Measurements from ENCODE around the gene NKX3-2.

DNA sequence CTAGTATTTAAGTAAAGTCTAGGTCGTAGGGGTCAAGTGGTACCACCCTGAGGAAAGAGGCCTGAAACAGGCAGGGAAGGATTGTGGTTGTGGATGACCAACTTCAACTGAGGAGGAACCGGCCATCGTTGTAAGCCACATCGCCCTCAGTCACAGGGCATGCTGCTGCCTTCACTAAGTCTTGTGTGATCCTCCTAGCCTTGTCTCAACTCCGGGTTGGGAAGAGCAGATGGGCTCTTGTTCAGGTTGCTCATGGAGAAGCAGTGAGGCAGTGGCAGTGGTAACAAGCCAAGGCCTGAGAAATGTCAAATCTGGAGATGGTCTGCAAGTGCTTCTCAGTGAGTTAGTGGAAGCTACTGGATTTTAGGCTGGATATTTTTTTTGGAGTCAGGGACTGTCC lies 22.8 kb upstream of the NKX3-2 start:
- no peak for TF ChIP-seq EZH2phosphoT487 (IDR thresholded peaks at IDR 0.05; ENCODE audit: borderline replicate concordance, low read depth, low read length)
- TF ChIP-seq, protein P1, sequence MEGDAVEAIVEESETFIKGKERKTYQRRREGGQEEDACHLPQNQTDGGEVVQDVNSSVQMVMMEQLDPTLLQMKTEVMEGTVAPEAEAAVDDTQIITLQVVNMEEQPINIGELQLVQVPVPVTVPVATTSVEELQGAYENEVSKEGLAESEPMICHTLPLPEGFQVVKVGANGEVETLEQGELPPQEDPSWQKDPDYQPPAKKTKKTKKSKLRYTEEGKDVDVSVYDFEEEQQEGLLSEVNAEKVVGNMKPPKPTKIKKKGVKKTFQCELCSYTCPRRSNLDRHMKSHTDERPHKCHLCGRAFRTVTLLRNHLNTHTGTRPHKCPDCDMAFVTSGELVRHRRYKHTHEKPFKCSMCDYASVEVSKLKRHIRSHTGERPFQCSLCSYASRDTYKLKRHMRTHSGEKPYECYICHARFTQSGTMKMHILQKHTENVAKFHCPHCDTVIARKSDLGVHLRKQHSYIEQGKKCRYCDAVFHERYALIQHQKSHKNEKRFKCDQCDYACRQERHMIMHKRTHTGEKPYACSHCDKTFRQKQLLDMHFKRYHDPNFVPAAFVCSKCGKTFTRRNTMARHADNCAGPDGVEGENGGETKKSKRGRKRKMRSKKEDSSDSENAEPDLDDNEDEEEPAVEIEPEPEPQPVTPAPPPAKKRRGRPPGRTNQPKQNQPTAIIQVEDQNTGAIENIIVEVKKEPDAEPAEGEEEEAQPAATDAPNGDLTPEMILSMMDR (conservative IDR thresholded peaks at IDR 0.05; ENCODE audit: low read length) = no peak
